HG02840 (cell line): ENCODE data around the gene N4BP2L2.

Experiments used
- ATAC-seq: cut with Tn5 transposase; IDR thresholded peaks from one replicate; pipeline ENCODE4 v1.9.1; 2021; ENCODE audit warnings: mild to moderate bottlenecking, moderate library complexity, moderate number of reproducible peaks; ENCODE audit not compliant: unreplicated experiment, low FRiP score

Gene N4BP2L2

GRCh38 chr13:32535115-32535514 lies 3.5 kb downstream of the N4BP2L2 start:
- ATAC-seq = no peak

- ATAC-seq = no peak
These were observed 7.7 kb downstream of the N4BP2L2 start for GRCh38 chr13:32530841-32531253.

- ATAC-seq = no peak
These were observed 10.2 kb downstream of the N4BP2L2 start for GRCh38 chr13:32528358-32528757.

- ATAC-seq = no peak
These were observed 11.4 kb downstream of the N4BP2L2 start for GRCh38 chr13:32527151-32527550.

- ATAC-seq = no peak
These were observed 12.8 kb downstream of the N4BP2L2 start for GRCh38 chr13:32525766-32526165.

- no peak for ATAC-seq
These were observed 23.3 kb downstream of the N4BP2L2 start for GRCh38 chr13:32515246-32515645.

- no peak for ATAC-seq
These were observed 27.1 kb downstream of the N4BP2L2 start for GRCh38 chr13:32511482-32511881.

GRCh38 chr13:32504876-32505275 lies 33.7 kb downstream of the N4BP2L2 start:
- ATAC-seq = no peak

- no peak for ATAC-seq
These were observed 34.3 kb downstream of the N4BP2L2 start for GRCh38 chr13:32504263-32504662.

- no peak for ATAC-seq
These were observed 34.9 kb downstream of the N4BP2L2 start for GRCh38 chr13:32503727-32504126.

- no peak for ATAC-seq
These were observed 37.5 kb downstream of the N4BP2L2 start for GRCh38 chr13:32501064-32501463.

GRCh38 chr13:32499538-32500210 lies 38.9 kb downstream of the N4BP2L2 start:
- no peak for ATAC-seq

GRCh38 chr13:32497589-32497988 lies 41.0 kb downstream of the N4BP2L2 start:
- no peak for ATAC-seq

GRCh38 chr13:32496599-32497160 lies 41.9 kb downstream of the N4BP2L2 start:
- no peak for ATAC-seq

- ATAC-seq = no peak
These were observed 42.8 kb downstream of the N4BP2L2 start for GRCh38 chr13:32495841-32496240.

GRCh38 chr13:32495429-32495828 lies 43.2 kb downstream of the N4BP2L2 start:
- ATAC-seq = no peak

- no peak for ATAC-seq
These were observed 47.6 kb downstream of the N4BP2L2 start for GRCh38 chr13:32491028-32491427.

GRCh38 chr13:32476892-32477291 lies 61.7 kb downstream of the N4BP2L2 start:
- ATAC-seq = no peak

GRCh38 chr13:32476021-32476731 lies 62.4 kb downstream of the N4BP2L2 start:
- no peak for ATAC-seq

GRCh38 chr13:32474999-32475792 lies 63.4 kb downstream of the N4BP2L2 start:
- no peak for ATAC-seq

- ATAC-seq = no peak
These were observed 64.9 kb downstream of the N4BP2L2 start for GRCh38 chr13:32473650-32474049.
